Measurements from ENCODE around the gene PCGF1. TPM values are rescaled to one million over a fixed set of nuclear protein-coding genes. Genes with fewer than 3 reads are reported as not detected.
A peak's percentile ranks its signal among the peaks of the same experiment; 100 is the strongest.

Gene PCGF1
- total and polyA plus RNA-seq, 9 of the 15 experiments (the other 6 are each of a cell fraction or from before 2014, with no cell fraction given) = 20.3 to 45.7 (median 29.3) TPM

DNA sequence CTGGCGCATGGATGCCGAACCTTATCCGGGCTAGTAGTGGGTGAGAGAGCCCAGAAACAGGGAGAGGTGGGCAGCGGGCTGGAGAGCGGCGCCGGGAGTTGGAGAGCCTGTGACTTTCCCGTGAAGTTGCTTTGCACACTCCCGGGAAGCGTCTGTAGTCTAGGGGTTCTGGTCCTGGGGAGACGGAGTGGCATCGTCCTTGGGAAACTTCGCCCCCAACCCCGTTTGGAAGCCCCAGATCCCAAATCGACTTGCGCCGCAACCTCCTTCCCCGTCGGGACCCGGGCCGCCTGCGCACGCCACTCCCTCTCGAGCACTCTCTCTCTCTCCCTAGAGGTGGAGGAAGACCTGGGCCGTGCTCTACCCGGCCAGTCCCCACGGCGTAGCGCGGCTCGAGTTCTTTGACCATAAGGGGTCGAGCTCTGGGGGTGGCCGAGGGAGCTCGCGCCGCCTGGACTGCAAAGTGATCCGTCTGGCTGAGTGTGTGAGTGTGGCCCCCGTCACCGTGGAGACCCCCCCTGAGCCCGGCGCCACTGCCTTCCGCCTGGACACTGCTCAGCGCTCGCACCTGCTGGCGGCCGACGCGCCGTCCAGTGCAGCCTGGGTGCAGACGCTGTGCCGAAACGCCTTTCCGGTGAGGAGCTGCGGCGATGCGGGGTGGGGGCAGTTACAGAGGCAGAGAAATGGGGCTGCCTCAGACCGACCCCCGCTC lies 47.5 kb upstream of the PCGF1 start (continued):
- TF ChIP-seq, protein P1, sequence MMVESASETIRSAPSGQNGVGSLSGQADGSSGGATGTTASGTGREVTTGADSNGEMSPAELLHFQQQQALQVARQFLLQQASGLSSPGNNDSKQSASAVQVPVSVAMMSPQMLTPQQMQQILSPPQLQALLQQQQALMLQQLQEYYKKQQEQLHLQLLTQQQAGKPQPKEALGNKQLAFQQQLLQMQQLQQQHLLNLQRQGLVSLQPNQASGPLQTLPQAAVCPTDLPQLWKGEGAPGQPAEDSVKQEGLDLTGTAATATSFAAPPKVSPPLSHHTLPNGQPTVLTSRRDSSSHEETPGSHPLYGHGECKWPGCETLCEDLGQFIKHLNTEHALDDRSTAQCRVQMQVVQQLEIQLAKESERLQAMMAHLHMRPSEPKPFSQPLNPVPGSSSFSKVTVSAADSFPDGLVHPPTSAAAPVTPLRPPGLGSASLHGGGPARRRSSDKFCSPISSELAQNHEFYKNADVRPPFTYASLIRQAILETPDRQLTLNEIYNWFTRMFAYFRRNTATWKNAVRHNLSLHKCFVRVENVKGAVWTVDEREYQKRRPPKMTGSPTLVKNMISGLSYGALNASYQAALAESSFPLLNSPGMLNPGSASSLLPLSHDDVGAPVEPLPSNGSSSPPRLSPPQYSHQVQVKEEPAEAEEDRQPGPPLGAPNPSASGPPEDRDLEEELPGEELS (CRISPR knock-in tag; IDR thresholded peaks at IDR 0.05; ENCODE audit: borderline replicate concordance) = 0 out of 2 replicates have a peak, but pooled peaks have one; percentile 42
- TF ChIP-seq ZBTB8A (IDR thresholded peaks at IDR 0.05; ENCODE audit: partially characterized antibody) (no peak), FOXA1 (IDR thresholded peaks at IDR 0.05; ENCODE audit: borderline replicate concordance) (no peak), TCFL5 (CRISPR knock-in tag; conservative IDR thresholded peaks at IDR 0.05) (no peak), CBX1 (IDR thresholded peaks at IDR 0.05; ENCODE audit: low read depth) (no peak), HCFC1 (IDR thresholded peaks at IDR 0.05; ENCODE audit: low read depth, low read length) (no peak), HEY1 (CRISPR knock-in tag; IDR thresholded peaks at IDR 0.05; ENCODE audit: borderline replicate concordance) (no peak), SIX5 (IDR thresholded peaks at IDR 0.05; ENCODE audit: borderline replicate concordance in 1 of 2, insufficient read depth in 1 of 2, low read depth in 1 of 2, low read length in 2 of 2) (no peak), NFIC (IDR thresholded peaks at IDR 0.05) (peak; percentile 15; the same call in 1 of the 2 replicates), ARID1B (IDR thresholded peaks at IDR 0.05) (0 out of 2 replicates have a peak, but pooled peaks have one; percentile 8), L3MBTL2 (IDR thresholded peaks at IDR 0.05) (peak; percentile 73), GABPB2 (CRISPR knock-in tag; conservative IDR thresholded peaks at IDR 0.05) (no peak), MAZ (CRISPR knock-in tag; conservative IDR thresholded peaks at IDR 0.05 in 1 of 2, IDR thresholded peaks at IDR 0.05 in 1 of 2) (peak in 1 of 2 experiments; percentile 43; a peak in 2 of 4 replicates), KLF16 (IDR thresholded peaks at IDR 0.05) (no peak), BHLHE40 (IDR thresholded peaks at IDR 0.05; ENCODE audit: low read length) (0 out of 2 replicates have a peak, but pooled peaks have one; percentile 13), KDM4B (IDR thresholded peaks at IDR 0.05; ENCODE audit: borderline replicate concordance in 2 of 2, low read depth in 1 of 2) (no peak), FOXJ3 (CRISPR knock-in tag; IDR thresholded peaks at IDR 0.05) (no peak)
- TF ChIP-seq, protein P2, sequence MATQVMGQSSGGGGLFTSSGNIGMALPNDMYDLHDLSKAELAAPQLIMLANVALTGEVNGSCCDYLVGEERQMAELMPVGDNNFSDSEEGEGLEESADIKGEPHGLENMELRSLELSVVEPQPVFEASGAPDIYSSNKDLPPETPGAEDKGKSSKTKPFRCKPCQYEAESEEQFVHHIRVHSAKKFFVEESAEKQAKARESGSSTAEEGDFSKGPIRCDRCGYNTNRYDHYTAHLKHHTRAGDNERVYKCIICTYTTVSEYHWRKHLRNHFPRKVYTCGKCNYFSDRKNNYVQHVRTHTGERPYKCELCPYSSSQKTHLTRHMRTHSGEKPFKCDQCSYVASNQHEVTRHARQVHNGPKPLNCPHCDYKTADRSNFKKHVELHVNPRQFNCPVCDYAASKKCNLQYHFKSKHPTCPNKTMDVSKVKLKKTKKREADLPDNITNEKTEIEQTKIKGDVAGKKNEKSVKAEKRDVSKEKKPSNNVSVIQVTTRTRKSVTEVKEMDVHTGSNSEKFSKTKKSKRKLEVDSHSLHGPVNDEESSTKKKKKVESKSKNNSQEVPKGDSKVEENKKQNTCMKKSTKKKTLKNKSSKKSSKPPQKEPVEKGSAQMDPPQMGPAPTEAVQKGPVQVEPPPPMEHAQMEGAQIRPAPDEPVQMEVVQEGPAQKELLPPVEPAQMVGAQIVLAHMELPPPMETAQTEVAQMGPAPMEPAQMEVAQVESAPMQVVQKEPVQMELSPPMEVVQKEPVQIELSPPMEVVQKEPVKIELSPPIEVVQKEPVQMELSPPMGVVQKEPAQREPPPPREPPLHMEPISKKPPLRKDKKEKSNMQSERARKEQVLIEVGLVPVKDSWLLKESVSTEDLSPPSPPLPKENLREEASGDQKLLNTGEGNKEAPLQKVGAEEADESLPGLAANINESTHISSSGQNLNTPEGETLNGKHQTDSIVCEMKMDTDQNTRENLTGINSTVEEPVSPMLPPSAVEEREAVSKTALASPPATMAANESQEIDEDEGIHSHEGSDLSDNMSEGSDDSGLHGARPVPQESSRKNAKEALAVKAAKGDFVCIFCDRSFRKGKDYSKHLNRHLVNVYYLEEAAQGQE (IDR thresholded peaks at IDR 0.05; ENCODE audit: borderline replicate concordance) = 0 out of 2 replicates have a peak, but pooled peaks have one; percentile 15
- TF ChIP-seq, protein P2 (CRISPR knock-in tag; IDR thresholded peaks at IDR 0.05; ENCODE audit: low read depth) = no peak

Data from K562 (cell line).